ENCODE data around the gene IL1B.
A peak's percentile ranks its signal among the peaks of the same experiment; 100 is the strongest.
"Not testable (repeated sequence)": the region's sequence is repeated elsewhere in the genome, so short reads cannot be mapped to it uniquely, and the experiment has no call there.

Gene IL1B

DNA sequence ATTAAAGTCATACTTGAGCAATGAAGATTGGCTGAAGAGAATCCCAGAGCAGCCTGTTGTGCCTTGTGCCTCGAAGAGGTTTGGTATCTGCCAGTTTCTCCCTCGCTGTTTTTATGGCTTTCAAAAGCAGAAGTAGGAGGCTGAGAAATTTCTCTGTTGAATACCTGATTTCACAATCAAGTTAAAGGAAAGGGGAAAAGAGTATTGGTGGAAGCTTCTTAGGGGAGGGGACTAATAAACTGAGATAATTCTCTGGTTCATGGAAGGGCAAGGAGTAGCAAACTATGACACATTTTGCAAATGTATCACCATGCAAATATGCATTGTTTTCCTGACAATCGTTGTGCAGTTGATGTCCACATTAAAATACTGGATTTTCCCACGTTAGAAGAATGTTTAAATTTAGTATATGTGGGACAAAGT, at the start of gene IL1B:
TSS of gene IL1B (minus strand) at position 85 of the 423 bp plus-strand sequence. CDS start 550 bp downstream, outside the sequence.
- DNase-seq (ENCODE audit: low read depth in 2 of 2): peak; percentile 50

- no peak for DNase-seq (ENCODE audit: low read depth in 2 of 2)
Observed at GRCh38 chr2:112886291-112886690, 49.7 kb upstream of the IL1B start.

DNA sequence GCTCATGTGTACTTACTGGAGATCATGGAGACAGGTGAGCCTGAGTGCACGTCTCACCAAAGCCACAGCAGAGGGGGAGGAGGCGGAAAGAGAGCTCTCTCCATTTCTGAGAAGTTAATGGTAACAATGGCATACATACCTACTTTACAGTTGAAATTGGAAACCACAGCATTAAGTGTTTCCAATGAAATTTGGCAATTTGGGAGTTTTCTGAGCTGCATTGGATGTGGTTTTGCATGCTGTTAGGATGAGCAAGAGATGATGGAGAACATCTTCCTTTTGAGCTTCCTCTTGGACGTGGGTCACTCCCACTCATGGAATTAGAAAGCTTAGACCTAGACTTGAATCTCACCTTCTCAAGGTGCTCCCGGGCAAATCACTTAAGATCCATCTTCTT, 48.9 kb upstream of the IL1B start:
- no peak for DNase-seq (ENCODE audit: low read depth in 2 of 2)

- no peak for DNase-seq (ENCODE audit: low read depth in 2 of 2)
Observed at GRCh38 chr2:112884869-112885505, 48.4 kb upstream of the IL1B start.

DNA sequence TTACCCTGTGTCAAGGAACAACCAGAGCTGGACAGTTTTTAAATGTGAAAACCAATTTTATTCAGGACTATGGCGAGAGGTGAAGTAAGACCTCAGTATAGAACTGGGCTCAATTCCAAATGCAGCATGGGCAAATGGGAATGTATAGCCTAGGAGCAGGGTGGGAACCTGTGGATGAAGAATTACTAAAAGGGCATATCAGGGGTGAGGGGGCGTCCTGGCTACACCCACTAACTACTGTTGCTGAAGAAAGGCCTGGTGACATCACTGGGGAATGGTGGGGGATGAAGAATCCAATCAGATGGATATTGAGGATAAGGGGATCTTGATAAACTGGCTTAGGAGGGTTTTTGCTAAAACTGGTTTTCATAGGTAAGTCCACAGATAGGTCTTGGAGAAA, 47.1 kb upstream of the IL1B start:
- no peak for DNase-seq (ENCODE audit: low read depth in 2 of 2)

- DNase-seq (ENCODE audit: low read depth in 2 of 2): peak in 1 of 2 experiments; percentile 12
Observed at GRCh38 chr2:112881217-112881985, 44.8 kb upstream of the IL1B start.

- DNase-seq (ENCODE audit: low read depth in 2 of 2): no peak
Observed at GRCh38 chr2:112880696-112881095, 44.1 kb upstream of the IL1B start.

GRCh38 chr2:112880091-112880531, 43.5 kb upstream of the IL1B start:
- no peak for DNase-seq (ENCODE audit: low read depth in 2 of 2)

DNA sequence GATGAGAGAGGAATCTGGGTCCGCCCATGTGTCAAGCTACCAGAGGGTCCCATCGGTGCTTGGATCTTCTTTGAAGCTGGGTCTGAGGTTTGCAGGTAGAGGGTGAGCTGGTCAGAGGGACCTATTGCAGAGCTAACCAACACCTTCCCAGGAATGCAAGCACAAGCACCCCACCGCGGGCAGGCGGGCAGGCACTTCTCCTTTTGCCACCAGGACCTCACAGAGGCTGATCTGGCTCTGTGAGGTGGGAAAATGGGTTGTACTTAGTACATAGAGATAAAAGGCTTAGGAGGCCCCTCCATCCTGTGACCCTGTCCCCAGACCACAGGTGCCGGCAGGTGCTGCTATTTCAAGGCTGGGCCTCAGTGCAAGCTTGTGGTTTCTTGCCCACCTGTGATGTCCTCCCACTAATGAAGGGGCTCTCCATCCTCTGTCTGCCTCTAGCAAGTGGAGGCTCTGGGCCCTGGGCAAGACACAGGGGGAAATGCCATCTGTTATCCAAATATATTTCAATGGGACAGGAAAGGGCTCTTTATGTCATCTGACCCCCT, 43.0 kb upstream of the IL1B start:
- no peak for DNase-seq (ENCODE audit: low read depth in 2 of 2)

- DNase-seq (ENCODE audit: low read depth in 2 of 2): no peak
Observed at GRCh38 chr2:112877423-112877822, 40.8 kb upstream of the IL1B start.

DNA sequence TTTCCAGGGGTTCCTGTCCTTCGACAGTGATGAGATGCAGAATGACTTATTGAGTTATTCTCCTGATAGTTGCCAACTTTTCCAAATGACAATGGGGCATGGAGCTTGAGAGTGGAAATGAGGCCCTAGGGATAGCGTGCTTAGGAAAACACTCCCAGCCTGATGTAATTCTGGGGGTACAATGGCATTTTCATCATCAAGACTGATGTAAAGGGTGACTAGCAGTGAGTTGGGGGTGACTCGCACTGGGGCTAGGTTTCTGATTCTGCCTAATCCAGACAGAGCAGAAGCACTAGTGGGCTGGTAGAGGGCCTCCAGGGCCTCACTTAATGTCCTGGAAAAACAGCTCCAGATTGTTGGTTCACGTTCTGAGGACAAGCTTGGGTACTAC, 40.4 kb upstream of the IL1B start:
- no peak for DNase-seq (ENCODE audit: low read depth in 2 of 2)

- DNase-seq (ENCODE audit: low read depth in 2 of 2): no peak
Observed at GRCh38 chr2:112876257-112876970, 39.8 kb upstream of the IL1B start.

DNA sequence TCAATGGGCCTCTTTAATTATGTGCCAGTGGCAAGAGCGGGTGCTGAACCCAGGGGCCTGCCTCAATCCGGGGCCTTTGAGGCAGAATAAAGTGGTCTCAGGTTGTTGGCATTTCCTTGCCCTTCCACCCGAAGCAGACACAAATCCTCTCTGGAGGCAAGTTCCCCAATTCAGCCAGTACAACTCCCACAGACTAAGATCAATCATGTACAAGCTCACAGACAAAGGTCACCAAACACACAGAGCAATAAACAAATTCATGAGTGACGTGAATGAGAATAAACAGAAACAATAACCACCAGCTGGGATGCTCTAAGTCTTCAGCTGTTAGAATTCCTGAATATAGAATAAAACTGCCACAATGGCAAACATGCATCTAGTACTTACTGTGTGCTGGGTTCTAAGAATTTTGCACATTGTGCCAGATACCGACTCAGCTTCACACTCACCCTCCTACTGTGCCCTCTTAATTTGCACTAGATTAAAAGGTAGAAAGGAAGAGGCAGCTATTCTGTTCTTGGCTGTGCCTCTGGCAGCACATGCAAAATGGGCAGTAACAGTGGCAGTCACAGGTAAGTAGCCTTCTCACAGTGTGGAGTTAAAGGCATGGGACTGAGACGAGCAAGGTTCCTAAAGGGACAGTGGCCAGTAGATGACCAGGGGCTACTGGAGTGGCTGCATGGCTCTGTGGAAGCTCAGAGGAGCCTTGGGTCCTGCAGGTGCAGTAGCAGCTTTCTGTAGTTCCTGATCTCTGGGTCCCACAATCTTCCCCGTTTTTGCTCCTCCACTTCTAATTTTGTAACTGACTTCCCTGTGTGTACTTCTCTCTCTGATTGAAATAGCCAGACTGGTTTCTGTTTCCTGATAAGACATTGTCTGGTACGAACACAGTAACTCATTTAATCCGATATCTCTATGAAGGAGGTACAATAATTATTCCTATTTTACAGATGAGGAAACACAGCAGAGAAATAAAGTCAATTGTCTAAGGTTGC, 34.6 kb upstream of the IL1B start:
- no peak for DNase-seq (ENCODE audit: low read depth in 2 of 2)

DNA sequence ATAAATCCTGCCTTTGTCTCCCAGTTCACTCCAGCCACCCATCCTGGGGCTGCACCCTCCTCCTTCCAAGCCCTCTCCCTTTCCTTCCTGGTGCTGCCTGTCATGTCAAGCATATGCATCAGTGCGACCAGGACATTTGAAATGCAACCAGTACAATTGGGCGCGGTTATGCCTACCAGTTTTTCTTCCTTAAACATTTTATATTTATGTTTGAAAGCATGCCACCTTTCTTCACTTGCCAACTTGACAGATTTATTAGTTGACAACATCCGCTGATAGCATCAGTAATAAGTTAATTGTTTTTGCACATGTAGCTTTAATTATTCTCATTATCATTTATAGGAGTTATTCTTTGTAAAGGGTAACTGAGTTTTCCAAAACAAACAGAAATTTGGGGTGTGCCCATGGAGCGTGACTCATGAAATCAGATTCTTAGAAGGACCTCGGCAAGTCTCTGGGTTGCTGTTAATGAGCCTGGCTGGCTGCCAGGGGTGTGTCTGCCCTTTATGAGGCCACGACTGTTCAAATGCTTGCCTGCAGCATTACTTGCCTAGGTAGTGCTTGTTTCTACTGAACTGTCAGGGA, 32.8 kb upstream of the IL1B start:
- peak; percentile 53 to 59 for DNase-seq (ENCODE audit: low read depth in 2 of 2)

DNA sequence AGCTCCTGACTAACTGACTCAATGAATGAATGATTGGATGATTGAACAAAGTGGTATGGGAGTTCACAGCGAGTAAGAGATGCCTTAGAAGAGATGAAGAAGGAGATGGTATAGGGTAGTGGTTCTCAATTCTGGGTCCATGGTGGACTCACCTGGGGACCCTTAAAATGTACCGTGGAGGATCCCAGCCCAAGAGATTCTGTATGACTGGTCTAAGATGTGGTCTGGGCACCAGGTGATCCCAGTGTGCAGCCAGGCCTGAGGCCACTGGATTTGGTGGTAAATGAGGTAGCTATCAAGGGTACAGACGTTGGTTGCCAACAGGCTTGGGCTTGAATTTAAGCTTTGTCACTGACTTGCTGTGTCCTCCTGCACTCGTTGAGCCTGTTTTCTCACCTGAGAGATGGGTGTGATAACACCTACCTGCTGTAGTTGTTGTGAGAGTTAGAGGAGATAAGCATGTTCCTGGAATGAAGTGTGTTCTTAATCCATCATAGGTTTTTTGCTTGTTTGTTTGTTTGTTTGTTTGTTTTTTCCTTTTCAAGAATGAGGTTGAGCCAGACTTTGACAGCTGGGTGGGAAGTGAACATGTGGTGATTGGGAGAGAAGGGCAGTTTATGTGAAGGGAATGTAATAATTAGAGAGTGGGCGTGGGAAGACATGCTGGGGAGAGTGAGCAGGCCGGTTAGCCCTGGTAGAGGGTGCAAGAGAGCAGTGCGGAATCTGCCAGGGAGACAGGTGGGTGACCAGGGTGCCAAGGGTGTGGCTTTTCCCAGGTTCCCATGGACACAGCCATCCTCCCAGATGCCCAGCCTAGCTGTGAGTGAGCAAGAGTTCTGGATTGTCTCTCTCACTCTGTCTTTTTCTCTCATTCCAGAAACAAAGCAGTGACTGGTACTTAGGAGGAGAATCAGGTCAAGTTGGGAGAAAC, 31.4 kb upstream of the IL1B start:
- no peak for DNase-seq (ENCODE audit: low read depth in 2 of 2)

DNA sequence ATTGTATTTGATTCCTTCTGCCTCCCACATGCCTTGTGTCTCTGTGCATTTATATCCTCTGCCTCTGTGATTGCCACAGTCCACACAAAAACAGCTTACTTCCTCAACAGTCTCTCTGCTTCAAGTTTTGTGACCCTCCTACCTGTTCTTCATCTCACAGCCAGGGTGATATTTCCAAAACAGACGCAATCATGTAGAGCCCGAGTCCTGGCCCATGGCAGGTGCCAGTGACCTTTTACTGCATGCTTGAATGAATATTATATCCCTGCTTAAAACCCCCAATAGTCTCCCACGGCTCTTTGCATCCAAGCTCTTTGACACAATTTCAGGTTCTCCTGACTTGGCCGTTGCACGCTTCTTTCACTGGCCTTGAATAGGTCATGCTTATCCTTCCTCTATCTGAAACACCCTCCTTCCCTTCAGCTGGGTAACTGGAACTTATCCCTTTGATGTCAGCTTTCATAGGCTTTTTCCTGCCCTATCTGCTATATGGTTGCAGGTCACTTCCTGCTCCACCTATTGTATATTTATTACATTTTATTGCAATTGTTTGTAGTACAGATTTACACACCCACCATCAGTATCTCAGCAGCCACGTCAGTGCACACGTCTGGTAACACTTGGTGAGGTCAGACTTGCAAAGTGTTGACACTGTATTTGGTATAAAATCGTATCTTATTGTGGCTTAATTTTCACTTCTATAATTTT, 29.7 kb upstream of the IL1B start:
- DNase-seq (ENCODE audit: low read depth in 2 of 2): no peak

DNA sequence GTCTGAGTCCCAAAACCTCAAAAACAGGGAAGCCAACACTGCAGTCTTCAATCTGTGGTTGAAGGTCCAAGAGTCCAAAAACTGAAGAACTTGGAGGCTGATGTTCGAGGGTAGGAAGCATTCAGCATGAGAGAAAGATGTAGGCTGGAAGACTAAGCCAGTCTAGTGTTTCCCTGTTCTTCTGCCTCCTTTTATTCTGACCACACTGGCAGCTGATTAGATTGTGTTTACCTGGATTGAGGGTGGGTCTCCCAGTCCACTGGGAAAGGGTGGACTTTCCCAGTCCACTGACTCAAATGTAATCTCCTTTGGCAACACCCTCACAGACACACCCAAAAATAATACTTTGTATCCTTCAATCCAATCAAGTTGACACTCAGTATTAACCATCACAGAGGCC, 27.5 kb upstream of the IL1B start:
- no peak for DNase-seq (ENCODE audit: low read depth in 2 of 2)

- not testable (repeated sequence) for DNase-seq (ENCODE audit: low read depth in 2 of 2)
Observed at GRCh38 chr2:112859406-112860183, 23.0 kb upstream of the IL1B start.
